PFSK-1 (cell line): ENCODE results near the gene EIF2S1.

ENCODE experiments used
- POLR2AphosphoS5 ChIP-seq: IDR thresholded peaks from 2 replicates; pipeline ENCODE4 v1.6.1; 2012; ENCODE audit warnings: low read depth, mild to moderate bottlenecking, control low read depth, low read length, moderate library complexity
- REST ChIP-seq, 2 experiments: IDR thresholded peaks; 2 replicates each; pipeline versions ENCODE4 v1.6.1 to v1.8.0; 2011 to 2012; ENCODE audit warnings: low read depth in 2 of 2, low read length in 2 of 2, control low read depth in 1 of 2, inconsistent platforms in 1 of 2, mild to moderate bottlenecking in 1 of 2, moderate library complexity in 1 of 2; ENCODE audit not compliant: insufficient read depth in 1 of 2
- SIN3A ChIP-seq: IDR thresholded peaks from 2 replicates; pipeline ENCODE4 v1.6.1; 2012; ENCODE audit warnings: mild to moderate bottlenecking, low read length, moderate library complexity, borderline replicate concordance; ENCODE audit not compliant: insufficient read depth
- TAF1 ChIP-seq: IDR thresholded peaks from 2 replicates; pipeline ENCODE4 v1.6.1; 2012; ENCODE audit warnings: low read length, control low read depth, borderline replicate concordance; ENCODE audit not compliant: insufficient read depth

- no peak for TF ChIP-seq REST (IDR thresholded peaks at IDR 0.05; ENCODE audit: insufficient read depth in 1 of 2, low read depth in 2 of 2, low read length in 2 of 2)
- TF ChIP-seq TAF1 = no peak
- TF ChIP-seq POLR2AphosphoS5 = no peak
- TF ChIP-seq SIN3A = no peak
Observed at GRCh38 chr14:67396381-67396970, 36.3 kb downstream of the EIF2S1 start.
